HG03175 (cell line): Measurements from ENCODE around the gene ETNK2.

ENCODE experiments used
- ATAC-seq: cut with Tn5 transposase; IDR thresholded peaks from one replicate; pipeline ENCODE4 v1.9.1; 2021; ENCODE audit warnings: mild to moderate bottlenecking, moderate library complexity; ENCODE audit not compliant: unreplicated experiment

ETNK2 gene

DNA sequence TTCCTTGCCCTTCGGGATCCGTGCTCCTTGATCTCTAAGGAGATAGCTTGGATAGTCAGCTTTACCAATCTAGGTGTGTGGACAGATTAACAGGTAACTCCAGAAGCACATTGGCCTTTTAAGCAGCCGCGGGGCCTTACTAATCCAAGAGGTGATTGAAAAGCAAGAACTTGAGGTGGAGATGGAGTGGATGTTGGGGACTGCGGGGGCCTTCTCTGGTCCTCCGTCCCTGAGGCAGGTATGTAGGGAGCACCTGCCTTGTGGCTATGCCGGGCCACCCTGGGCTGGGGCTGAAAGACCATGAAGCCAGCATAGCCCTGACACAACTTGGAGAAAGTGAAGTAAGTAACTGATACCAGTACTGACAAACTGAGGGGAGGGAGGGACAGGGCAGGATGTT, 68.4 kb downstream of the ETNK2 start:
- ATAC-seq: no peak

- ATAC-seq: no peak
Observed at GRCh38 chr1:204081791-204082513, 69.9 kb downstream of the ETNK2 start.

- no peak for ATAC-seq
Observed at GRCh38 chr1:204081164-204081790, 70.6 kb downstream of the ETNK2 start.
